ENCODE measurements around the gene SLC17A9. TPM values are rescaled to one million over a fixed set of nuclear protein-coding genes. Genes with fewer than 3 reads are reported as not detected.

SLC17A9 gene
- total and polyA plus RNA-seq, 2 experiments from 2014 or later = 32.0 to 39.3 TPM

GRCh38 chr20:62911701-62912280 lies 40.7 kb upstream of the SLC17A9 start:
- Histone ChIP-seq H3K79me2 (replicated peaks; ENCODE audit: insufficient read depth) (peaks cover 97% of the 10 kb centered on the region), H3F3A (replicated peaks; ENCODE audit: low read depth) (peaks cover 65% of the 10 kb centered on the region), H2AFZ (no peak overlapping the region), H3K27me3 (ENCODE audit: insufficient read depth) (no peaks in the 10 kb centered on the region), H3K36me3 (ENCODE audit: insufficient read depth) (peaks cover 64% of the 10 kb centered on the region), H3K4me2 (no peak overlapping the region), H4K20me1 (replicated peaks; ENCODE audit: insufficient read depth) (peaks cover 83% of the 10 kb centered on the region), H3K4me1 (ENCODE audit: insufficient read depth) (peaks cover 32% of the 10 kb centered on the region), H3K27ac (ENCODE audit: low read depth) (peak overlapping the region; percentile 61; the same call in 1 of the 2 replicates), H3K4me3 (no peak overlapping the region), H3K9me2 (ENCODE audit: insufficient read depth) (no peaks in the 10 kb centered on the region)
- TF ChIP-seq CREB1 (CRISPR knock-in tag; IDR thresholded peaks at IDR 0.05; ENCODE audit: low read depth) (no peak), POLR2AphosphoS5 (IDR thresholded peaks at IDR 0.05; ENCODE audit: low read depth) (peak; percentile 28; the same call in 1 of the 2 replicates), ZNF114 (CRISPR knock-in tag; IDR thresholded peaks at IDR 0.05) (no peak), NANOG (IDR thresholded peaks at IDR 0.05; ENCODE audit: borderline replicate concordance) (no peak), EZH2phosphoT487 (IDR thresholded peaks at IDR 0.05; ENCODE audit: unreplicated experiment) (no peak), ZNF331 (CRISPR knock-in tag; IDR thresholded peaks at IDR 0.05; ENCODE audit: low read depth) (no peak), EZH2 (IDR thresholded peaks at IDR 0.05; ENCODE audit: low read depth, unreplicated experiment) (no peak)
- peaks cover 29% of the 10 kb centered on the region for H3K4me1 Mint-ChIP-seq
- H3K4me3 Mint-ChIP-seq = no peak overlapping the region
- ATAC-seq = no peak
- DNase-seq (ENCODE audit: low spot score) = no peak
- peaks cover 66% of the 10 kb centered on the region for H3K36me3 Mint-ChIP-seq (ENCODE audit: low read depth)
- H3K27me3 Mint-ChIP-seq (ENCODE audit: insufficient read depth, low read depth, poor library complexity) = peaks cover 7% of the 10 kb centered on the region
- H3K27ac Mint-ChIP-seq = peak overlapping the region; percentile 70; the same call in 1 of the 2 replicates
- H3K9me3 Mint-ChIP-seq = no peaks in the 10 kb centered on the region

GRCh38 chr20:62913043-62913630 lies 39.4 kb upstream of the SLC17A9 start:
- H3K9me2 ChIP-seq (ENCODE audit: insufficient read depth) = no peaks in the 10 kb centered on the region
- H3K4me3 ChIP-seq = no peak overlapping the region
- no peak overlapping the region for H2AFZ ChIP-seq
- H3K27ac ChIP-seq (ENCODE audit: low read depth) = peak overlapping the region; percentile 84
- H3K79me2 ChIP-seq (replicated peaks; ENCODE audit: insufficient read depth) = peaks cover 100% of the 10 kb centered on the region
- peaks cover 46% of the 10 kb centered on the region for H3K4me1 ChIP-seq (ENCODE audit: insufficient read depth)
- H4K20me1 ChIP-seq (replicated peaks; ENCODE audit: insufficient read depth) = peaks cover 87% of the 10 kb centered on the region
- no peak overlapping the region for H3K4me2 ChIP-seq
- Mint-ChIP-seq H3K4me3 (no peak overlapping the region), H3K27me3 (ENCODE audit: insufficient read depth, low read depth, poor library complexity) (peaks cover 8% of the 10 kb centered on the region), H3K4me1 (peaks cover 43% of the 10 kb centered on the region), H3K36me3 (ENCODE audit: low read depth) (peaks cover 53% of the 10 kb centered on the region), H3K27ac (peak overlapping the region; percentile 72), H3K9me3 (no peaks in the 10 kb centered on the region)
- no peaks in the 10 kb centered on the region for H3K27me3 ChIP-seq (ENCODE audit: insufficient read depth)
- DNase-seq (ENCODE audit: low spot score) = no peak
- ATAC-seq = no peak
- H3F3A ChIP-seq (replicated peaks; ENCODE audit: low read depth) = peaks cover 62% of the 10 kb centered on the region
- peaks cover 52% of the 10 kb centered on the region for H3K36me3 ChIP-seq (ENCODE audit: insufficient read depth)
- TF ChIP-seq EZH2 (IDR thresholded peaks at IDR 0.05; ENCODE audit: low read depth, unreplicated experiment) = no peak
- TF ChIP-seq ETS1 (IDR thresholded peaks at IDR 0.05) = no peak
- TF ChIP-seq CREB1 (CRISPR knock-in tag; IDR thresholded peaks at IDR 0.05; ENCODE audit: low read depth) = no peak
- no peak for TF ChIP-seq NANOG (IDR thresholded peaks at IDR 0.05; ENCODE audit: borderline replicate concordance)
- TF ChIP-seq POLR2AphosphoS5 (IDR thresholded peaks at IDR 0.05; ENCODE audit: low read depth) = no peak
- TF ChIP-seq ZNF331 (CRISPR knock-in tag; IDR thresholded peaks at IDR 0.05; ENCODE audit: low read depth) = no peak
- TF ChIP-seq EZH2phosphoT487 (IDR thresholded peaks at IDR 0.05; ENCODE audit: unreplicated experiment) = no peak
- no peak for TF ChIP-seq ZNF114 (CRISPR knock-in tag; IDR thresholded peaks at IDR 0.05)
- no peak for TF ChIP-seq STAT1 (IDR thresholded peaks at IDR 0.05; ENCODE audit: unreplicated experiment)
- no peak for TF ChIP-seq JUNB (IDR thresholded peaks at IDR 0.05; ENCODE audit: unreplicated experiment)
- TF ChIP-seq REST (IDR thresholded peaks at IDR 0.05; ENCODE audit: unreplicated experiment) = no peak
